GM15510 (cell line): ENCODE data around the gene OR10P1.

Experiments used
- POLR2A ChIP-seq: IDR thresholded peaks from 3 replicates; pipeline ENCODE4 v1.6.1; 2011; ENCODE audit warnings: borderline replicate concordance; ENCODE audit not compliant: insufficient read length; ENCODE audit errors: extremely low read depth

Gene OR10P1, protein sequence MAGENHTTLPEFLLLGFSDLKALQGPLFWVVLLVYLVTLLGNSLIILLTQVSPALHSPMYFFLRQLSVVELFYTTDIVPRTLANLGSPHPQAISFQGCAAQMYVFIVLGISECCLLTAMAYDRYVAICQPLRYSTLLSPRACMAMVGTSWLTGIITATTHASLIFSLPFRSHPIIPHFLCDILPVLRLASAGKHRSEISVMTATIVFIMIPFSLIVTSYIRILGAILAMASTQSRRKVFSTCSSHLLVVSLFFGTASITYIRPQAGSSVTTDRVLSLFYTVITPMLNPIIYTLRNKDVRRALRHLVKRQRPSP

DNA sequence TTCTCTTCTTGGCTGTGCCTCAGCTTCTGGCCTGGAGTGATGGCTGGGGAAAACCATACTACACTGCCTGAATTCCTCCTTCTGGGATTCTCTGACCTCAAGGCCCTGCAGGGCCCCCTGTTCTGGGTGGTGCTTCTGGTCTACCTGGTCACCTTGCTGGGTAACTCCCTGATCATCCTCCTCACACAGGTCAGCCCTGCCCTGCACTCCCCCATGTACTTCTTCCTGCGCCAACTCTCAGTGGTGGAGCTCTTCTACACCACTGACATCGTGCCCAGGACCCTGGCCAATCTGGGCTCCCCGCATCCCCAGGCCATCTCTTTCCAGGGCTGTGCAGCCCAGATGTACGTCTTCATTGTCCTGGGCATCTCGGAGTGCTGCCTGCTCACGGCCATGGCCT lies at the start of gene OR10P1:
OR10P1 (plus strand) TSS at position 40 of the 400 bp plus-strand sequence; CDS start at position 40, 0 bp downstream.
- TF ChIP-seq POLR2A, result no peak

DNA sequence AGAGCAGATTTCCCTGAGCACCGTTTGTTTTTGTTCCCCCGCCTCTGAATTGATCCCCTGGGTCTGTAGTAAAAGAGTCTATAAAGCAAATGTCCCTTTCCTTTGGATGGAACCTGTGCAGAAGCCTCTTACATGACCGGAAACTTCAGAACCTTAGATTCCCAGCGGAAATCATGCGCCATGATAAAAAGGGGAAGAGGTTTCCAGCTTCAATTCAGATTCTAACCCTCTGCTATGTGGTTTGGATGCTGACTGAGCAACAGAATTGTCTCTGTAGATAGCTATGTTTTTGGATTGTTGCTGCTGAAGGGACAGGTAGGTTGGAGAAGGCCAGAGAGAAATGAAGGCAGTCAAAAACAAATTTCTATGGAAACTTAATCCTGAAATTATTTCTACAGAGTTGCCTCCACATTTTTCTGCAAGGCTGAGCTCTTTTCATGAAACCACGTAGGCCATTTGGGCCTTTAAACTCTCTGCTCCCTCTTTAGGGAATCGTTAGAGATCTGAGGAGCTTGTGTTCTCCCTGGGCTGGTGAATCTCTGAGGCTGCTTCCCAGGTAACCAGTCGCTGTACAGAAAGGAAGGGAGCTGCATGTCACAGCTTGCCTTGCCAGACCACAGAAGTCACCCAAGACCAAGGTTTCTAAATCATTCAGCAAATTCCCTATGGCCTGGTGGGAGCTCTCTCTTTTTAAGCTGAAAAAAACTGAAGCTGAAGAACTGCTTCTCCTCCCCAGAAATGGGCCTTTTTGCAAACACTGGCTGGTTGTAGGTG lies 28.7 kb upstream of the OR10P1 start:
- no peak for TF ChIP-seq POLR2A

DNA sequence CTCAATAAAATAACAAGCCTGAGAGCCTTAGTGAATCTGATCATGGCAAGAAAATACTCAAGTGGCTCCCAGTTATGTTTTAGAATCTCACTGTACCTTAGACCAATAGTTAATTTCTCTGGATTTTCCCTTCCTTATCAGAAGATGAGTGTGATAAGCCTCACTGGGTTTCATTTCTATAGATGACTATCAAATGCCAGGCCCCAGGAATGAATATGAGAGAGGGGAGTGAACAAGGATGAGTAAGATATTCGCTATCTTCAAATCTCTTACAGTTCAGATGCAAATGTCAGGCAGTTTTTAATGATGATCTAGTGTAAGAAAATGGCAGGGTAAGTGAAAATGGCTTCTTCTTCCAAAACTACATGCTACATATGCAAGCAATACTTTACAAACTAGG lies 26.1 kb upstream of the OR10P1 start:
- no peak for TF ChIP-seq POLR2A

DNA sequence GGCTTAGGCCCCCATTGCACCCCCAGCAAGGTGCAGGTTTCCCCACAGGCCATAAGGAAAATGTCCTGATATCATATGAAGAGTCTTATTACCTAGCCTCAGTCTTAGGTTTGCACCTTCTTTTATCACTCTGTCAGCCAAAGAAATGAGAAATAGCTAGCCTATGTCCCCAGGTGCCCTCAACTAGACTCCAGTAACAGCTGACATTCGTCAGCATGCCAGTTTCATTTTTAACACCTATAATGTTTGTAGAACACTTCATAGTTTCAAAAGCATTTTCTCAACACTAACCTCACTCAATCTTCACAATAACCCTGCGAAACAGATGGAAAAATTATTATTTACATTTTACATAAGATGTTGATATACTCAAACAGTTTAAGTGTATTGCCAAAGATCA lies 24.0 kb upstream of the OR10P1 start:
- TF ChIP-seq POLR2A, result no peak

DNA sequence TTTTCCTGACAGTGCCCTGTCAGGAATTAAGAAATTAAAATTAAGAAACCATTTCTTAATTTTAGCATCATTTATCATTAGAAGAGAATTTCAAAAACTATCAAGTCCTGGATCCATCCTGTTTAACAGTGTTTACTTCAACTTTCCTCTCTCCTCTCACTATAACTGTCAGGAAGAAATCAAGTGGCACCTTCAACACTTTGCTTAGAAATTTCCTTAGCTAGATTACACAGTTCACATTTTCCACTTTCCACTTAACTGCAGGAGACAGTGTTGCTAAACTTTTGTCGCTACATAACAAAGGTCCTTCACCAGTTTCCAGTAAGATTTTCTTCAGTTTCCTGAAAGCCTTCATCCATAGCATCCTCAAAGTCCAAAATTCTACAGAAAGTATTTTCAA lies 21.9 kb upstream of the OR10P1 start:
- TF ChIP-seq POLR2A, result no peak

DNA sequence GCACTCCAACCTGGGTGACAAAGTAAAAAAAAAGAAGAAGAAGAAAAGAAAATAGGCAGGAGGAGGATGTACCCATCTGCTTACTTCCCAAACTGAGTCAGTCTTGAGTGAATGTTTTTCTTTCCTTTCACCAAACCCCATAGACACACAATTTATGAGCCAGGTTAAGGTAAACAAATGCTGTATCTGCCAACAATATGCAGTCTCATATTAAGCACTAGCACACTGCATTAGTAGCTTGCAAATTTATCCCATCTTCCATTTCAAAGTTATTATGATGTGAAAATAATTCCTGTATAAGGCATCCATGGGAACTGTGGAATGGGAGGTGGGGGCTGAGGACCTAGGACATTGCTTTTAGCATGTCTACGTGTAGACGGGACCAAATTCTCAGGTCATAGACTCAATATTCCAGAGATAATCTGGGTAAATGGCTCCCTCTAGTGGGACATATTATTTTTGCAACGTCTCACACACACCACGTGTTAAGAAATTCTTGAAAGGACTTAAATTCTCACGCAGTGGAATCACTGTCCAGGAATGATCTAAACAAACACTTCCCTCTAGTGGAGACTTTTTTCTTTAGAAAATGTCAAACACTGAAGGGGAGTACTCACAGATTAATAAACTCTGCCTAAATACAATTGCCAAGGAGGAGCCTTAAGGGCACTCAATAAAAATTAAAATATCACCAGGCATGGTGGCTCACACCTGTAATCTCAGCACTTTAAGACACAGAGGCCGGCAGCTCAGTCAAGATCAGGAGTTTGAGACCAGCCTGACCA lies 17.1 kb upstream of the OR10P1 start:
- TF ChIP-seq POLR2A, result no peak

DNA sequence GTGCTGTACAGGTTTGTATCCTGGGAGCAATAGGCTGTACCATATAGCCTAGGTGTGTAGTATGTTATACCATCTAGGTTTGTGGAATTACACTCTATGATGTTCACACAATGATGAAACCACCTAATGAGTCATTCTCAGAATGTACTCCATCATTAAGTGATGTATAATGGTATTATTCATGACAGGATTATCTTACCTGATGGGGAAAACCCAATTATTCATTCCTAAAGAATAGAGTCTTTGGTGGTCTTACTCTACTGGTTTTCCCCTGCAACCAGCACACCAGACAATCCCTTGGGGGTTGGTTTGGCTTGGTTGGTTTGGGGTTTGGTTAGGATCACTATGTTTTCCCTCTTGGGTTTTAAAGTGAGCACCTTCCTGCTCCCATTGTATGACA lies 12.6 kb upstream of the OR10P1 start:
- TF ChIP-seq POLR2A, result no peak

DNA sequence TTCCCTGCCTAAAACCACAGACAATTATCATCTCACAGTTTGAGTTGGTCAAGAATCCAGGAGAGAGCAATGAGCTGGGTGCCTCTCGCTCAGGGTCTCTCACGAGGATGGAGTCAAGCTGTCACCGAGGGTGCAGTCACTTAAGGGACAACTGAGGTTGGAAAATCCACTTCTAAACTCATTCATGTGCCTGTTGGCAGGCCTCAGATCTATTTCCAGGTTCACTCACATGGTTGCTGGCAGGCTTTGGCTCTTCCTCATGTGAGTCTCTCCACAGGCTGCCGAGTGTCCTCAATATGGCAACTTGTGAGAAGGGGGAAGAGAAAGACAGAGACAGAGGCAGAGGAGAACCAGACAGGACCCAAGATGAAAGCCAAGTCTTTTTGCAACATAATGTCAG lies 10.5 kb upstream of the OR10P1 start:
- no peak for TF ChIP-seq POLR2A

DNA sequence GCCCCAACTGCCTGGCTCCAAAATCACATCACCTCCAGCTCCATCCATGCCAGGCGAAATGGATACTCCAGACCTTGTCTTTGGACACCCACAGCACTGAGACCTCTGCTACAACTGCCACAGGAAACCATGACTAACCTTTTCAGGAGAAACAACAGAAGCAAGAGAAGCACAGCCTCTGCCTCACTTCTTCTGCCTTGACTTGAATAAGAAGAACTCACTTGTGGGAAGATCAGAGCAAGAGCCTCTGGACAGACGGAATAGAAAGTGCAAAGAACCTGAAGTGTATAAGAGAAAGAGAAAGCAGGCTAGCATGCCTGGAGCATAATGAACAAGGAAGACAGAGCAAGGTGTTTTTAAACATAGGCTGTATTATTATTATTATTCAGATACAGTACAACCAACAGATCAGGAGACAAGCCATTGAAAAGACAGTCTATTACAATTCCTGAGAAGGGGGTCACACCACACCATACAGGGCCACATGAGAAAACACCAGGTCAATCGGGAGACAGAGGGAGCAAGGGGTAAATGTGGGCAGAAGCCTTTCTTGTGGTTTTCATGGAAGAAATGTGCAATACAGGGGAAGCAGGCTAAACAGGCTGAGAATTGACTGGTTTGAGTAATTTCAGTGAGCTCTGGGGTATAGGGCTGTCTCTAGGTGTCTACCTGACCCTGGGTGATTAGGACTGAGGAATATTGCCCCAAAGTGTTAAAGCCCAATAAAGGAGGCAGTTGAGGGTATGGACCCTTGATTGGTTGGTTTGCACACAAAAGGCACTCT lies 7.4 kb upstream of the OR10P1 start:
- TF ChIP-seq POLR2A, result no peak

DNA sequence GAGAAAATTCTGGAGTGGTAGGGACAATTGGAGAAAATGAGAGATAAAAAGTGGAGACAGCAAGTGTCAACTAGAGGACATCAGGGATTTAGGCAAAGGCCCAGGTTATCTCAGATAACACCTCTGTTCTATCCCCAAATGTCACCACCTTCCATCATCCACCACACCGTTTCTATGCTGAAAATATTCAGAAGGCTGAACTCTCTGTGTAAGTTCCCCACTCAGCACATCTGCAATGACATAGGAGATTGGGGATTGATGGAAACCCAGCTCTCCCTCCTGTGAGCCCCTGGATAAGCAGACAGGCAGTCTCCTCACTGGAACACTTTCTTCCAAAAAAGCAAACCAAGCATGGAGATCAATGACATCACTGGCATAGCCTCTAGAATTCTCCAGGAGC lies 5.6 kb upstream of the OR10P1 start:
- TF ChIP-seq POLR2A, result no peak

DNA sequence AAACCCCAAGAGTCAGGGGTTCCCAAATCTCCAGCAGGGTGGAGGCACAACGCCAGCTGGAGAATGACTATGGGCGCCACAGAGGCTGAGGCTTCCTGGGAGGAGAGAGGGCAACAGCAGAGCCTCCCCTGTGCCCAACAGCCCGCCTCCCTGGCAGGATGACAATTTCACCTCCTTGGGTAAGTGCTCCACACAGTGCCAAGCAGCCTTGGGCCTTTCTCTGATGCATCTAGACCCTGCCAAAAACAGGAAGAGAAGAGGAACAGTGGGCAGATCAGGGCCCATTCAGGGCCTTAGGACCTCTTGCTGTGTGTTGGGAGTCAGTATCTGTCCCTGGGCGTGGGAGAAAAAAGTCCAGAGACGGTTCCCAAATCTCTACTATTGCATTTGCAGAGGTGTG lies 5.0 kb upstream of the OR10P1 start:
- TF ChIP-seq POLR2A, result no peak

DNA sequence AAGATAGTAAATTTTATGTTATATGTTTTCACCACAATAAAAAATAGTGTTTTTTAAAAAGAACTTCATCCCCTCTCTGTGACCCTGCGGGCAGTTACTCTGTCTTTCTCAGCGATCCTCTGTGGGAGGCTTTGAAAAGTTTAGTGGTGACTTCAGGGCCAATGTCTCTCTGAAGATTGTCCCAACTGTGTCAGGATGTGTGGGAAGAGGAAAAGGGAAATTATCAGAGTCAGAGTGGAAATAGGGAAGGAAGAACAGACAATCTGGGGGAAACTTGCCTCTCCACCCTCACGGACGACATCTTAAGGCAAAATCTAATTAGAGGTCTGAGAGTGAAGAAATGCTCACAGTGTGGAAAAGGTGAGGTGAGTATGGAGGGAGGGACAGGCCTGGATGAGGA lies 3.5 kb upstream of the OR10P1 start:
- no peak for TF ChIP-seq POLR2A

DNA sequence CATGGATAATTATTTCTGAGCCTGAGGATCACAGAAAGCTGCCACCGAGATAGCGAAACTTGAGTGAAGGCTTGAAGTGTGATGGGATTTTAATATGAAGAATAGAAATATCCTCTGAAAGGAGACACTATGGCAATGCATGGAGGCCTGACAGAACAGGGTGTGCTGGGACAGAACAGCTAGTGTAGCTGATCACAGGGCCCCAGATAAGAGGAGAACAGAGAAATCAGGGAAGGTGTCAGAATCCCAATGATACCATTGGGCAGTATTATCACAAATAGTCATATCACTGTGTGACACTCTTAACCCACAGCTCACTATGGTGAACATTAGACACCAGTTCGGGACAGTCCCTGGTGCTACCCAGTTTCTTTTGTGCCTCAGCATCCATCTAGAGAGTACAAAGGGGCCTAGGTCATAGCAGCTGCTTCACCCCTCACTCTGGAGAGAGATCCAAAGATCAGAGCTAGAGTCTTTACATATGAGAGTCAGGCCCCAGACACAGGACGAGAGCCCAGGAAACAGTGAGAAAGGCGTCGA lies 506 bp upstream of the OR10P1 start:
- no peak for TF ChIP-seq POLR2A

DNA sequence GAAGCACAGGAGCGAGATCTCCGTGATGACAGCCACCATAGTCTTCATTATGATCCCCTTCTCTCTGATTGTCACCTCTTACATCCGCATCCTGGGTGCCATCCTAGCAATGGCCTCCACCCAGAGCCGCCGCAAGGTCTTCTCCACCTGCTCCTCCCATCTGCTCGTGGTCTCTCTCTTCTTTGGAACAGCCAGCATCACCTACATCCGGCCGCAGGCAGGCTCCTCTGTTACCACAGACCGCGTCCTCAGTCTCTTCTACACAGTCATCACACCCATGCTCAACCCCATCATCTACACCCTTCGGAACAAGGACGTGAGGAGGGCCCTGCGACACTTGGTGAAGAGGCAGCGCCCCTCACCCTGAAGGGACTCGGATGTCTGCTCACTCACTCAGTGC lies 775 bp downstream of the OR10P1 start:
- no peak for TF ChIP-seq POLR2A
